DND-41 (cell line): Measurements from ENCODE around the gene CHCT1.
"Not testable (repeated sequence)": the region's sequence is repeated elsewhere in the genome, so short reads cannot be mapped to it uniquely, and the experiment has no call there.

Experiments
- CTCF ChIP-seq: IDR thresholded peaks from 2 replicates; pipeline ENCODE4 v1.5.1; 2012; ENCODE audit warnings: borderline replicate concordance, low read length, moderate library complexity, mild to moderate bottlenecking; ENCODE audit not compliant: poor library complexity, severe bottlenecking; ENCODE audit errors: extremely low read depth
- EZH2 ChIP-seq: IDR thresholded peaks from 3 replicates; pipeline ENCODE4 v1.6.1; 2012; ENCODE audit warnings: borderline replicate concordance, low read depth, mild to moderate bottlenecking, moderate library complexity, low read length, inconsistent platforms; ENCODE audit not compliant: severe bottlenecking

GRCh38 chr17:60378187-60378586 is 44.1 kb upstream of the CHCT1 start:
- not testable (repeated sequence) for TF ChIP-seq CTCF, EZH2
